Ishikawa (cell line): ENCODE measurements around the gene CPA3.

Source experiments
- CEBPB ChIP-seq: IDR thresholded peaks from 2 replicates; pipeline ENCODE4 v1.6.1; 2012
- CREB1 ChIP-seq: IDR thresholded peaks from 2 replicates; pipeline ENCODE4 v1.6.1; 2012; ENCODE audit warnings: low read depth
- EGR1 ChIP-seq: IDR thresholded peaks from 2 replicates; pipeline ENCODE4 v1.6.1; 2012
- EP300 ChIP-seq: IDR thresholded peaks from 2 replicates; pipeline ENCODE4 v1.6.1; 2012; ENCODE audit warnings: borderline replicate concordance
- FOXM1 ChIP-seq: IDR thresholded peaks from 2 replicates; pipeline ENCODE4 v1.6.1; 2012; ENCODE audit warnings: low read depth, borderline replicate concordance
- NFIC ChIP-seq: IDR thresholded peaks from 2 replicates; pipeline ENCODE4 v1.6.1; 2012
- RAD21 ChIP-seq: IDR thresholded peaks from 2 replicates; pipeline ENCODE4 v1.6.1; 2012; ENCODE audit warnings: low read depth
- TAF1 ChIP-seq: IDR thresholded peaks from 2 replicates; pipeline ENCODE4 v1.6.1; 2012; ENCODE audit warnings: low read depth, mild to moderate bottlenecking
- TCF12 ChIP-seq: IDR thresholded peaks from 2 replicates; pipeline ENCODE4 v1.6.1; 2012; ENCODE audit warnings: low read depth
- TEAD4 ChIP-seq: IDR thresholded peaks from 2 replicates; pipeline ENCODE4 v1.6.1; 2012
- YY1 ChIP-seq: IDR thresholded peaks from 2 replicates; pipeline ENCODE4 v1.6.1; 2012; ENCODE audit warnings: low read depth
- ZBTB7A ChIP-seq: IDR thresholded peaks from 2 replicates; pipeline ENCODE4 v1.6.1; 2012; ENCODE audit warnings: low read depth
- TF ChIP-seq, protein P1 (sequence below): IDR thresholded peaks from 2 replicates; pipeline ENCODE4 v1.6.1; 2012
- TF ChIP-seq, protein P2 (sequence below): IDR thresholded peaks from 2 replicates; pipeline ENCODE4 v1.6.1; 2012; ENCODE audit warnings: low read depth, mild to moderate bottlenecking
- TF ChIP-seq, protein P3 (sequence below): IDR thresholded peaks from 2 replicates; pipeline ENCODE4 v1.6.1; 2012

Gene CPA3

DNA sequence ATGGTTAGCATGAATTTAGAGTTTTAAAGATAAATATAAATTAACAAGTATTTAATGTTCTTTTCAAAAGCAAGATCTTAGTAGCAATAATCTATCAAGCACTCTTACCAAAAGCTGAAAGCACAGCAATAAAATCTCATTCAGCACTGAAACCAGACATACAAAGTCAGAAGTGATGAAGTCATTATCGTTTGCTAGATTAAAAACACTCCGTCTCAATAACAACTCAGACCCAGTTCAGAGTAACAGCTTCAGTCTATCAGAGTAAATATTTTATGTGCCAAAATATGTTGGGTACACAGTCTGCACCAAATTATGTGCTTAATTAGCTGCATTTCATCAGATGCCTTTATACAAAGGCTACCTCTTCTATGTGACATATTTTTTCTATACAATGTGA is 41.6 kb downstream of the CPA3 start:
- TF ChIP-seq EP300 = no peak
- TF ChIP-seq NFIC = no peak
- no peak for TF ChIP-seq FOXM1
- no peak for TF ChIP-seq TCF12
- no peak for TF ChIP-seq TAF1
- TF ChIP-seq, protein P1, sequence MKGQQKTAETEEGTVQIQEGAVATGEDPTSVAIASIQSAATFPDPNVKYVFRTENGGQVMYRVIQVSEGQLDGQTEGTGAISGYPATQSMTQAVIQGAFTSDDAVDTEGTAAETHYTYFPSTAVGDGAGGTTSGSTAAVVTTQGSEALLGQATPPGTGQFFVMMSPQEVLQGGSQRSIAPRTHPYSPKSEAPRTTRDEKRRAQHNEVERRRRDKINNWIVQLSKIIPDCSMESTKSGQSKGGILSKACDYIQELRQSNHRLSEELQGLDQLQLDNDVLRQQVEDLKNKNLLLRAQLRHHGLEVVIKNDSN = no peak
- TF ChIP-seq ZBTB7A = no peak
- no peak for TF ChIP-seq TEAD4
- TF ChIP-seq, protein P2, sequence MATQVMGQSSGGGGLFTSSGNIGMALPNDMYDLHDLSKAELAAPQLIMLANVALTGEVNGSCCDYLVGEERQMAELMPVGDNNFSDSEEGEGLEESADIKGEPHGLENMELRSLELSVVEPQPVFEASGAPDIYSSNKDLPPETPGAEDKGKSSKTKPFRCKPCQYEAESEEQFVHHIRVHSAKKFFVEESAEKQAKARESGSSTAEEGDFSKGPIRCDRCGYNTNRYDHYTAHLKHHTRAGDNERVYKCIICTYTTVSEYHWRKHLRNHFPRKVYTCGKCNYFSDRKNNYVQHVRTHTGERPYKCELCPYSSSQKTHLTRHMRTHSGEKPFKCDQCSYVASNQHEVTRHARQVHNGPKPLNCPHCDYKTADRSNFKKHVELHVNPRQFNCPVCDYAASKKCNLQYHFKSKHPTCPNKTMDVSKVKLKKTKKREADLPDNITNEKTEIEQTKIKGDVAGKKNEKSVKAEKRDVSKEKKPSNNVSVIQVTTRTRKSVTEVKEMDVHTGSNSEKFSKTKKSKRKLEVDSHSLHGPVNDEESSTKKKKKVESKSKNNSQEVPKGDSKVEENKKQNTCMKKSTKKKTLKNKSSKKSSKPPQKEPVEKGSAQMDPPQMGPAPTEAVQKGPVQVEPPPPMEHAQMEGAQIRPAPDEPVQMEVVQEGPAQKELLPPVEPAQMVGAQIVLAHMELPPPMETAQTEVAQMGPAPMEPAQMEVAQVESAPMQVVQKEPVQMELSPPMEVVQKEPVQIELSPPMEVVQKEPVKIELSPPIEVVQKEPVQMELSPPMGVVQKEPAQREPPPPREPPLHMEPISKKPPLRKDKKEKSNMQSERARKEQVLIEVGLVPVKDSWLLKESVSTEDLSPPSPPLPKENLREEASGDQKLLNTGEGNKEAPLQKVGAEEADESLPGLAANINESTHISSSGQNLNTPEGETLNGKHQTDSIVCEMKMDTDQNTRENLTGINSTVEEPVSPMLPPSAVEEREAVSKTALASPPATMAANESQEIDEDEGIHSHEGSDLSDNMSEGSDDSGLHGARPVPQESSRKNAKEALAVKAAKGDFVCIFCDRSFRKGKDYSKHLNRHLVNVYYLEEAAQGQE = no peak
- no peak for TF ChIP-seq CREB1
- no peak for TF ChIP-seq EGR1
- TF ChIP-seq, protein P3, sequence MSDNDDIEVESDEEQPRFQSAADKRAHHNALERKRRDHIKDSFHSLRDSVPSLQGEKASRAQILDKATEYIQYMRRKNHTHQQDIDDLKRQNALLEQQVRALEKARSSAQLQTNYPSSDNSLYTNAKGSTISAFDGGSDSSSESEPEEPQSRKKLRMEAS = no peak
- TF ChIP-seq RAD21 = no peak
- no peak for TF ChIP-seq YY1
- TF ChIP-seq CEBPB = no peak

DNA sequence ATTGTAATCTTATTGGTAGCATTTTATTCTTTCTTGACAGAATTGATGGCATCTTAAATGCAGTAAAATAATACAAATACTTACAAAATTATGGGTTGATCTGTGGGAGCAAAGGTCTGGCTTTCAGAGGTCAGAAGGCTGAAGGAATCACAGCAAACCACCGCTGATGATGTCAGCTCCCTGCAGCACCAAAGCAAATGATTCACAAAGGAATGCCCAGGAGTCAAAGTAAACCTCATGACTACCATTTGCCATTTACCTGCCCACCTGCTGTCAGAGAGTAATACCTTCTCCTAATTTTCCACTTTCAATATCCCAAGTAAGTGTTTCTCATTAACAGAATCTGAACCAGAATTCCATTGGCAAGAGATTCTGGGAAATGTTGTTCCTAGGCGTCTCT is 46.1 kb downstream of the CPA3 start:
- TF ChIP-seq EP300 (no peak), TCF12 (no peak), YY1 (no peak), FOXM1 (no peak), EGR1 (no peak), TAF1 (no peak), CREB1 (no peak), RAD21 (no peak), CEBPB (no peak), TEAD4 (no peak), NFIC (no peak), ZBTB7A (no peak)
- TF ChIP-seq, protein P2 = no peak
- TF ChIP-seq, protein P1 = no peak

DNA sequence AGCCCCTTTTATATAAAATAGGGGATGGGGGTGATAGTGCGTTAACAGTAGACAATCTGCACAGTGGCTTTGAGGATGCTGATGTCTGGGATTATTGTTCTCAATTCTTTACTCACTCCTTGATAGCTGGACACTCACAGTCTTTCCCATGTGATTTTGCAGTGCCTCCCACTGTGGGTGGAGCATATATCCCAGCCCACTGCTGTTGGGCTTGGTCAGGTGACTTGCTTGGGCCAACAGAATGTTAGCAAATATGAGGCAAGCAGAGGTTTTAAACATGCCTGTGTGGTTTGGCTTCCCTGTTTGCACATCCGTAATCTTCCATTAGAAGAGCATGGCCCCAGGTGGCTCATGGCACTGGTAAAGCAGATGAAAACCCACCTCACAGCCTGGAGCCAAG is 46.5 kb downstream of the CPA3 start:
- TF ChIP-seq YY1 = no peak
- no peak for TF ChIP-seq TEAD4
- TF ChIP-seq EP300 = no peak
- TF ChIP-seq, protein P1 = peak; percentile 43; the same call in 1 of the 2 replicates
- TF ChIP-seq EGR1 = no peak
- TF ChIP-seq CREB1 = no peak

DNA sequence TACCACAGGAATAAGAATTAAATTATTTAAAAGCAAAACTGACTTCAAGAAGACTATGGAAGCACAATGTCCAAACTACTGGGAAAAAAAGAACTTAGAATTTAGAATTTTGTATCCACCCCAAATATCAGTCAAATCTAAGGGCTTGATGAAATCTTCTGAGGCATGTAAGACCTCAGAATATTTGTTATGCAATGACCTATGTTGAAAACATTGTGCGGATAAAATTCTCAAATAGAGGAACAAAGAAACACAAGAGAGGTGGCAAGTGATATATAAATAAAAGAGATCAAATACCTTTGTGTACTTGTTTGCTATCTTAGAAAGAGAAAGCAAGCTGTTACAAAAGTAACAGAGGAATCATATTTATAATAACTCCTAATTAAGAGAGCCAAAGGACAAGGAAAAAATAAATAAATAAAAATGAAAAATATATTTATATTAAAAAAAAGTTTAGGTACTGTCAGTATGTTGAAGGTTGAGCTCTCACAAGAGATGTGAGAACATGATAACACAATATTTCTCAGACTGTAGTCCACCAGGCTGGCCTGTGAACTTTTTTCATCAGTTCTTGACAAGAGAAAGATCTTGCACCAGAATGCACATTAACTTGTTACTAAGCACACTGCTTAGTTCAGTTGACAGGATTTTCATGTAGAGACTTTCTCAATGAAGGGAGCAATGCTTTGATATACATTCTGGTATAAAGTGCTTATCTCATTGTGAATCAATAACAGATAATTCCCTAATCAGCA is 50.0 kb downstream of the CPA3 start:
- no peak for TF ChIP-seq EGR1
- TF ChIP-seq NFIC = no peak
- TF ChIP-seq FOXM1 = no peak
- TF ChIP-seq YY1 = no peak
- TF ChIP-seq CEBPB = no peak
- TF ChIP-seq, protein P3 = no peak
- TF ChIP-seq ZBTB7A = no peak
- no peak for TF ChIP-seq TCF12
- TF ChIP-seq, protein P1 = no peak
- no peak for TF ChIP-seq EP300
- TF ChIP-seq RAD21 = no peak
- TF ChIP-seq, protein P2 = no peak
- no peak for TF ChIP-seq CREB1
